HEK293 (cell line): ENCODE data around the gene PLA2G4A.

Experiments
- CTCF ChIA-PET: fragments of 350-600 bp; formaldehyde crosslinking; extraction: SDS; loops from one replicate; lab custom pipeline; 2021; ENCODE audit warnings: antibody characterized with exemption; lab: Yijun Ruan, JAX
- POLR2A ChIA-PET: fragments of 300-600 bp; formaldehyde crosslinking; extraction: SDS; loops from one replicate; lab custom pipeline; 2020; ENCODE audit warnings: antibody characterized with exemption, inconsistent platforms; lab: Yijun Ruan, JAX
- H3K27ac ChIP-seq: fragments of 200-500 bp; sonication (Bioruptor generic); 2 replicates; pipeline ENCODE4 v1.5.1; 2014; ENCODE audit warnings: low read depth, low read length, control low read depth, inconsistent platforms; ENCODE audit errors: extremely low read depth
- H3K36me3 ChIP-seq, 2 experiments: fragments of 200-500 bp in 1 of 2; sonication (Bioruptor generic) in 1 of 2; 1 replicate in 1 of 2; 2 replicates in 1 of 2; pipeline ENCODE4 v1.5.1; 2014 to 2017; ENCODE audit warnings: inconsistent platforms in 2 of 2, low read length in 2 of 2; ENCODE audit not compliant: control insufficient read depth in 2 of 2, insufficient read depth in 1 of 2
- H3K4me1 ChIP-seq: fragments of 200-500 bp; sonication (Bioruptor generic); 2 replicates; pipeline ENCODE4 v1.5.1; 2014; ENCODE audit warnings: mild to moderate bottlenecking, low read length, inconsistent platforms; ENCODE audit not compliant: control insufficient read depth, insufficient read depth
- H3K4me3 ChIP-seq: 2 replicates; pipeline ENCODE4 v1.5.1; 2011; ENCODE audit warnings: low read depth, mild to moderate bottlenecking, control low read depth, low read length, moderate library complexity
- H3K9me3 ChIP-seq: fragments of 200-500 bp; sonication (Bioruptor generic); 2 replicates; pipeline ENCODE4 v1.5.1; 2014; ENCODE audit warnings: low read depth, low read length, inconsistent platforms; ENCODE audit not compliant: control insufficient read depth, insufficient read depth
- BCL11A ChIP-seq: fragments of 450-650 bp; formaldehyde crosslinking; IDR thresholded peaks from 2 replicates; pipeline ENCODE4 v1.5.1; 2016; ENCODE audit warnings: low read depth, missing biosample characterization, missing genetic modification characterization
- GFI1B ChIP-seq: fragments of 450-650 bp; formaldehyde crosslinking; IDR thresholded peaks from 2 replicates; pipeline ENCODE4 v1.5.1; 2016; ENCODE audit warnings: missing biosample characterization, missing genetic modification characterization
- KLF10 ChIP-seq: fragments of 450-650 bp; IDR thresholded peaks from 2 replicates; pipeline ENCODE4 v1.5.1; 2018; ENCODE audit warnings: missing biosample characterization, mild to moderate bottlenecking, missing genetic modification characterization
- KLF16 ChIP-seq: fragments of 450-650 bp; formaldehyde crosslinking; IDR thresholded peaks from 2 replicates; pipeline ENCODE4 v1.5.1; 2017; ENCODE audit warnings: missing biosample characterization, missing genetic modification characterization
- KLF17 ChIP-seq: fragments of 450-650 bp; formaldehyde crosslinking; IDR thresholded peaks from 2 replicates; pipeline ENCODE4 v1.5.1; 2016; ENCODE audit warnings: missing biosample characterization, missing genetic modification characterization
- KLF7 ChIP-seq: fragments of 450-650 bp; formaldehyde crosslinking; IDR thresholded peaks from 2 replicates; pipeline ENCODE4 v1.5.1; 2016; ENCODE audit warnings: missing biosample characterization, missing genetic modification characterization, borderline replicate concordance
- PATZ1 ChIP-seq: fragments of 450-650 bp; formaldehyde crosslinking; IDR thresholded peaks from 2 replicates; pipeline ENCODE4 v1.5.1; 2016; ENCODE audit warnings: missing biosample characterization, missing genetic modification characterization
- PRDM4 ChIP-seq: fragments of 450-650 bp; formaldehyde crosslinking; IDR thresholded peaks from 2 replicates; pipeline ENCODE4 v1.5.1; 2017; ENCODE audit warnings: missing biosample characterization, missing genetic modification characterization
- ZNF140 ChIP-seq: fragments of 450-650 bp; formaldehyde crosslinking; IDR thresholded peaks from 2 replicates; pipeline ENCODE4 v1.5.1; 2016; ENCODE audit warnings: missing biosample characterization, missing genetic modification characterization
- ZNF174 ChIP-seq: fragments of 450-650 bp; formaldehyde crosslinking; IDR thresholded peaks from 2 replicates; pipeline ENCODE4 v1.5.0; 2017; ENCODE audit warnings: missing biosample characterization, mild to moderate bottlenecking, missing genetic modification characterization
- ZNF214 ChIP-seq: fragments of 450-650 bp; formaldehyde crosslinking; IDR thresholded peaks from 2 replicates; pipeline ENCODE4 v1.5.1; 2017; ENCODE audit warnings: missing biosample characterization, mild to moderate bottlenecking, missing genetic modification characterization, borderline replicate concordance
- ZNF221 ChIP-seq: fragments of 450-650 bp; formaldehyde crosslinking; IDR thresholded peaks from 2 replicates; pipeline ENCODE4 v1.5.1; 2017; ENCODE audit warnings: missing biosample characterization, missing genetic modification characterization, borderline replicate concordance
- ZNF274 ChIP-seq, 2 experiments: fragments of 200-500 bp in 1 of 2; fragments of 450-650 bp in 1 of 2; sonication (Bioruptor generic) in 1 of 2; formaldehyde crosslinking in 1 of 2; IDR thresholded peaks; 2 replicates each; pipeline versions ENCODE4 v1.5.1 to v1.6.1; 2014 to 2016; ENCODE audit warnings: borderline replicate concordance in 1 of 2, inconsistent platforms in 1 of 2, low read length in 1 of 2, missing biosample characterization in 1 of 2, missing genetic modification characterization in 1 of 2
- ZNF324 ChIP-seq: fragments of 450-650 bp; formaldehyde crosslinking; IDR thresholded peaks from 2 replicates; pipeline ENCODE4 v1.5.1; 2016; ENCODE audit warnings: missing biosample characterization, missing genetic modification characterization
- ZNF366 ChIP-seq: fragments of 450-650 bp; formaldehyde crosslinking; conservative IDR thresholded peaks from 2 replicates; pipeline ENCODE4 v1.5.1; 2016; ENCODE audit warnings: missing biosample characterization, missing genetic modification characterization
- ZNF37A ChIP-seq: fragments of 450-650 bp; IDR thresholded peaks from 2 replicates; pipeline ENCODE4 v1.5.1; 2018; ENCODE audit warnings: missing biosample characterization, missing genetic modification characterization
- ZNF394 ChIP-seq: fragments of 450-650 bp; formaldehyde crosslinking; IDR thresholded peaks from 2 replicates; pipeline ENCODE4 v1.5.1; 2016; ENCODE audit warnings: missing biosample characterization, missing genetic modification characterization, mild to moderate bottlenecking, moderate library complexity, borderline replicate concordance
- ZNF416 ChIP-seq: fragments of 450-650 bp; formaldehyde crosslinking; IDR thresholded peaks from 2 replicates; pipeline ENCODE4 v1.5.1; 2016; ENCODE audit warnings: missing biosample characterization, missing genetic modification characterization
- ZNF488 ChIP-seq: fragments of 450-650 bp; formaldehyde crosslinking; IDR thresholded peaks from 2 replicates; pipeline ENCODE4 v1.5.1; 2016; ENCODE audit warnings: missing biosample characterization, missing genetic modification characterization
- ZNF514 ChIP-seq: fragments of 450-650 bp; formaldehyde crosslinking; IDR thresholded peaks from 2 replicates; pipeline ENCODE4 v1.5.1; 2016; ENCODE audit warnings: missing biosample characterization, missing genetic modification characterization
- ZNF623 ChIP-seq: fragments of 450-650 bp; formaldehyde crosslinking; IDR thresholded peaks from 2 replicates; pipeline ENCODE4 v1.5.1; 2016; ENCODE audit warnings: missing biosample characterization, missing genetic modification characterization
- ZNF664 ChIP-seq: fragments of 450-650 bp; formaldehyde crosslinking; IDR thresholded peaks from 2 replicates; pipeline ENCODE4 v1.5.1; 2016; ENCODE audit warnings: missing biosample characterization, missing genetic modification characterization
- ZNF701 ChIP-seq: fragments of 450-650 bp; formaldehyde crosslinking; IDR thresholded peaks from 2 replicates; pipeline ENCODE4 v1.5.1; 2016; ENCODE audit warnings: missing biosample characterization, missing genetic modification characterization
- ZNF76 ChIP-seq: fragments of 450-650 bp; formaldehyde crosslinking; IDR thresholded peaks from 2 replicates; pipeline ENCODE4; 2016; ENCODE audit warnings: low read depth, missing biosample characterization, missing genetic modification characterization, borderline replicate concordance
- ZNF768 ChIP-seq: fragments of 450-650 bp; formaldehyde crosslinking; IDR thresholded peaks from 2 replicates; pipeline ENCODE4 v1.5.1; 2018; ENCODE audit warnings: missing biosample characterization, mild to moderate bottlenecking, missing genetic modification characterization
- ZSCAN23 ChIP-seq: fragments of 450-650 bp; formaldehyde crosslinking; IDR thresholded peaks from 2 replicates; pipeline ENCODE4 v1.5.1; 2016; ENCODE audit warnings: missing biosample characterization, missing genetic modification characterization

Gene PLA2G4A

GRCh38 chr1:186841599-186841998 lies 12.8 kb downstream of the PLA2G4A start:
- no peak overlapping the region for H3K4me3 ChIP-seq
- TF ChIP-seq PRDM4 (no peak), ZNF274 (IDR thresholded peaks at IDR 0.05; ENCODE audit: low read length) (no peak), ZNF274 (tag by site-specific recombination; IDR thresholded peaks at IDR 0.05; ENCODE audit: borderline replicate concordance) (no peak), GFI1B (tag by site-specific recombination) (no peak), ZNF701 (no peak), ZNF76 (no peak), ZNF37A (no peak), ZNF140 (tag by site-specific recombination) (no peak), ZNF394 (no peak), KLF17 (tag by site-specific recombination) (no peak)
- H3K4me1 ChIP-seq = no peaks in the 10 kb centered on the region
- no peaks in the 10 kb centered on the region for H3K9me3 ChIP-seq
- CTCF ChIA-PET = no interaction called here
- H3K27ac ChIP-seq = no peak overlapping the region
- POLR2A ChIA-PET = no interaction called here
- no peaks in the 10 kb centered on the region for H3K36me3 ChIP-seq

GRCh38 chr1:186842547-186842946 lies 13.8 kb downstream of the PLA2G4A start:
- H3K9me3 ChIP-seq = no peaks in the 10 kb centered on the region
- POLR2A ChIA-PET = no interaction called here
- no peaks in the 10 kb centered on the region for H3K4me1 ChIP-seq
- no peak for TF ChIP-seq PATZ1
- TF ChIP-seq ZNF664 (tag by site-specific recombination) = no peak
- no peak for TF ChIP-seq ZSCAN23 (tag by site-specific recombination)
- no peak for TF ChIP-seq KLF7 (tag by site-specific recombination)
- no peak for TF ChIP-seq ZNF174 (tag by site-specific recombination)
- TF ChIP-seq ZNF623 (tag by site-specific recombination) = no peak
- CTCF ChIA-PET = no interaction called here
- H3K27ac ChIP-seq = no peak overlapping the region
- no peaks in the 10 kb centered on the region for H3K36me3 ChIP-seq
- no peak overlapping the region for H3K4me3 ChIP-seq

- Histone ChIP-seq H3K4me3 (no peak overlapping the region), H3K36me3 (no peaks in the 10 kb centered on the region), H3K9me3 (no peaks in the 10 kb centered on the region), H3K27ac (no peak overlapping the region), H3K4me1 (no peaks in the 10 kb centered on the region)
- POLR2A ChIA-PET = no interaction called here
- CTCF ChIA-PET = no interaction called here
- no peak for TF ChIP-seq KLF10 (tag by site-specific recombination)
- no peak for TF ChIP-seq ZNF488 (tag by site-specific recombination)
- TF ChIP-seq KLF16 = no peak
- TF ChIP-seq ZNF366 (tag by site-specific recombination) = no peak
- TF ChIP-seq ZNF324 (tag by site-specific recombination) = no peak
- TF ChIP-seq ZNF514 (tag by site-specific recombination) = no peak
- TF ChIP-seq ZNF214 (tag by site-specific recombination) = no peak
- TF ChIP-seq ZNF416 (tag by site-specific recombination) = no peak
- no peak for TF ChIP-seq ZNF768 (tag by site-specific recombination)
- TF ChIP-seq BCL11A (tag by site-specific recombination) = no peak
- no peak for TF ChIP-seq ZNF221 (tag by site-specific recombination)
Observed at GRCh38 chr1:186843226-186843625, 14.5 kb downstream of the PLA2G4A start.
